ENCODE measurements around the gene FAM174C. TPM values are rescaled to one million over a fixed set of nuclear protein-coding genes. Genes with fewer than 3 reads are reported as not detected.

FAM174C gene
- total RNA-seq (10 to 100 TPM in 3 of 4 donors, 1 to 10 TPM in 1; 9.0 to 18.1 (median 14.0) TPM), polyA plus RNA-seq (10 to 100 TPM; 21.8 to 88.8 (median 47.6) TPM)
- long read RNA-seq, donor 1, partial matches to known transcripts: 0 of 6 reads
- long read RNA-seq, donor 1, other reads (novel, unspliced or antisense): 0 of 6 reads
- long read RNA-seq, donor 2, transcript C19orf24-201 (3 exons, 983 nt): major isoform, 6 of 9 reads
- long read RNA-seq, donor 2, partial matches to known transcripts: 0 of 9 reads
- long read RNA-seq, donor 2, other reads (novel, unspliced or antisense): 2 of 9 reads

DNA sequence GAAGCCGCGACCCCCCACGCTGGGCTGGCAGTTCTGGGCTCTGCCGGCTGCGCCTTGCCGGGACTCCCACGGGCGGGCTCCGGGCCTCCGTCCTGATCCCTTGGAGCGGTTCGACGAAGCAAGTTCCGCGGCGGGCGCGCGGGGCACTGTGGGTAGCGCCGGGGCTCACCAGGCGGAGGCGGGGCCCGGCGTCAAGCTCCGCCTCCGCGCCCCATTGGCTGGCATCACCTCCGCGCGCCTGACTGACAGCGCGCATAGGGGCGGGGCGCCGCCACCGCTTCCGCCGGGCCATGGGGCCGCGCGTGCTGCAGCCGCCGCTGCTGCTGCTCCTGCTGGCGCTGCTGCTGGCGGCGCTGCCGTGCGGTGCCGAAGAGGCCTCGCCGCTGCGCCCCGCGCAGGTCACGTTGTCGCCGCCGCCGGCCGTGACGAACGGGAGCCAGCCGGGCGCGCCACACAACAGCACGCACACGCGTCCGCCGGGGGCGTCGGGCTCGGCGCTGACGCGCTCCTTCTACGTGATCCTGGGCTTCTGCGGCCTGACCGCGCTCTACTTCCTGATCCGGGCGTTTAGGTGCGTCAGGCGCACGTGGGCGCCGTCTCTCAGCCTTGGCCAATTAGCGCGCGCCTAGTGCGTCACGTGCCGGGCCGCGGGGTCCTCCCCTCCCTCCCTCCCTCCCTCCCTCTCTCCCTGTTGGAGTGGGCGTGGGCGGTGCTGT is at the start of gene FAM174C:
Gene FAM174C, plus strand, starts transcription at position 271 of the 716 bp plus-strand sequence. Its CDS starts 20 bp downstream, at position 291.
- WGBS, 3 donors: 0 to 1% (median 0%) methylated on average over 57 to 98 of the region's 98 CpGs

GRCh38 chr19:1226227-1226518 is 49.2 kb upstream of the FAM174C start:
- ATAC-seq (no peak), DNase-seq (no peak)
- peaks cover 0 to 62% of the 10 kb centered on the region in 2 donors for H3K36me3 ChIP-seq (ENCODE audit: insufficient read depth in 1 of 2, low read depth in 1 of 2)
- intact Hi-C loops (cut with DNase I): no loop called here
- H3K4me1 ChIP-seq: peaks cover 24% of the 10 kb centered on the region
- no peaks in the 10 kb centered on the region for H3K9me3 ChIP-seq
- 90 to 94% (median 93%) methylated on average over 9 to 11 of the region's 11 CpGs for WGBS, 3 donors
- H3K4me3 ChIP-seq: no peak overlapping the region
- no peaks in the 10 kb centered on the region for H3K27me3 ChIP-seq (ENCODE audit: insufficient read depth in 3 of 3, low read length in 2 of 3)
- no peak for TF ChIP-seq CTCF (IDR thresholded peaks at IDR 0.05)
- H3K27ac ChIP-seq: no peak overlapping the region

More for the DNA sequence above, at the start of gene FAM174C:
- DNase-seq (peak; percentile 97), ATAC-seq (peak; percentile 76 to 81 (median 77))
- Histone ChIP-seq H3K4me1 (peaks cover 56% of the 10 kb centered on the region), H3K27me3 (ENCODE audit: insufficient read depth in 3 of 3, low read length in 2 of 3) (no peaks in the 10 kb centered on the region), H3K4me3 (peak within 1 kb of the TSS; percentile 87), H3K36me3 (ENCODE audit: insufficient read depth in 1 of 2, low read depth in 1 of 2) (peaks cover 8 to 81% of the 10 kb centered on the region in 2 donors), H3K27ac (peak within 1 kb of the TSS; percentile 99), H3K9me3 (no peaks in the 10 kb centered on the region)
- peak; percentile 8 for TF ChIP-seq CTCF (IDR thresholded peaks at IDR 0.05)
- intact Hi-C loops (cut with DNase I): loop anchor here (5.0 to 10.0 kb wide), 4 partner anchors 82 to 139 kb away; partner anchors contain the start of gene NDUFS7 (in 1 of the 2)

DNA sequence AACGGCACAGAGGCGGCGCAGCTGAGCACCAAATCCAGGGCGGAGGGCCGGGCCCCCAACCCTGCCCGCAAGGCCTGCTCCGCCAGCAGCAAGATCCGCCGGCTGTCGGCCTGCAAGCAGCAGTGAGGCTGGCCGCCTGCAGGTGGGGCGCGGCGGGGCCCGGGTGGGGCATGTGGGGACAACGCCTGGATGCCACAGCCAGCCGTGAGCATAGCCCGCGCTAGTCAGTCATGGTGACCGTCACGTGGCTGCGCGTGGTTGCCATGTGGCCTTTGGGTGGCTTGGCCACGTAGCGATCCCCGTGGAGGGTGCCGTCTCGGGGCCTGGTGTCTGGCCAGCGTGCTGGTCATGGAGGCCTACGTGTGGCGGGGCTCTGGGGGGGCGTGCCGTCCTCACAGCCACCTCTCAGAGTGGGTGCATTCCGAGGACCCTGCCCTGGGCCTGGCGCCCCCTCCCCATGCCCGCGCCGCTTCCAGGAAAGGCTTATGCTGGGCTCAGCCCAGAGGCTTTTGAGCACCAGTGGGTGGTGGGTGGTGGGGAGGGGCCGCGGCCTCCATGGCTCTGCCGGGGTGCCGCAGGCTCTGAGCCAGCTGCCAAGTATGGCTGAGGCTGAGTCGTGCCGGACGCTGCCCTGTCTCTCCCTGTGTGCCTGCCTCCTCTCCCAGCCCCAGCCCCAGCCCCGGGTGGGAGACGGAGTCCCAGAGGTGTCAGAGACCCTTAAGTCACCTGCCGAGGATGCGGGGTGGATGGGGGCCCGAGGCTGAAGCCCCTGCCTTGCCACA is 48.6 kb upstream of the FAM174C start:
- Histone ChIP-seq H3K36me3 (ENCODE audit: insufficient read depth in 1 of 2, low read depth in 1 of 2) (peaks cover 0 to 58% of the 10 kb centered on the region in 2 donors), H3K4me1 (peaks cover 19% of the 10 kb centered on the region), H3K27me3 (ENCODE audit: insufficient read depth in 3 of 3, low read length in 2 of 3) (no peaks in the 10 kb centered on the region), H3K27ac (no peak overlapping the region), H3K9me3 (no peaks in the 10 kb centered on the region), H3K4me3 (no peak overlapping the region)
- ATAC-seq: no peak
- WGBS, 3 donors: 86 to 94% (median 93%) methylated on average over 44 to 50 of the region's 50 CpGs
- intact Hi-C loops (cut with DNase I): no loop called here
- TF ChIP-seq CTCF (IDR thresholded peaks at IDR 0.05): no peak
- no peak for DNase-seq

DNA sequence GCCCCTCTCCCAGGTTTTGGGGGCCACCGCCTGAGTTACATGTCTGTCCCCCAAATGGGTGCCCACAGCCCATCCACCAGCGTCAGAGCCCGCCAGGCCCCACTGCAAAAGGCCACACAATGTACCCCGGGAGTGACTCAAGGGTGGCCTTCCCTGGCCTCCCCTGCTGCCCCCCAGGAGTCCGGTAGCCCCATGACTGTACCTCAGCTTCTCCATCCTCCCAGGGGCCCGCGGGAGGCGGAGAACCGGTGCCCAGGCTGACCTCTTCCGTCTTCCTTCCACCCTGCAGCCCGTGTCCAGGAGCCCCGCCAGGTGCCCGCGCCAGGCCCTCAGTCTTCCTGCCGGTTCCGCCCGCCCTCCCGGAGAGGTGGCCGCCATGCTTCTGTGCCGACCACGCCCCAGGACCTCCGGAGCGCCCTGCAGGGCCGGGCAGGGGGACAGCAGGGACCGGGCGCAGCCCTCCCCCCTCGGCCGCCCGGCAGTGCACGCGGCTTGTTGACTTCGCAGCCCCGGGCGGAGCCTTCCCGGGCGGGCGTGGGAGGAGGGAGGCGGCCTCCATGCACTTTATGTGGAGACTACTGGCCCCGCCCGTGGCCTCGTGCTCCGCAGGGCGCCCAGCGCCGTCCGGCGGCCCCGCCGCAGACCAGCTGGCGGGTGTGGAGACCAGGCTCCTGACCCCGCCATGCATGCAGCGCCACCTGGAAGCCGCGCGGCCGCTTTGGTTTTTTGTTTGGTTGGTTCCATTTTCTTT is 47.9 kb upstream of the FAM174C start:
- H3K4me1 ChIP-seq: peaks cover 11% of the 10 kb centered on the region
- no peak overlapping the region for H3K4me3 ChIP-seq
- DNase-seq: no peak
- H3K9me3 ChIP-seq: no peaks in the 10 kb centered on the region
- H3K27ac ChIP-seq: no peak overlapping the region
- no peak for TF ChIP-seq CTCF (IDR thresholded peaks at IDR 0.05)
- H3K36me3 ChIP-seq (ENCODE audit: insufficient read depth in 1 of 2, low read depth in 1 of 2): peaks cover 0 to 51% of the 10 kb centered on the region in 2 donors
- WGBS, 3 donors: 88 to 92% (median 90%) methylated on average over 47 to 56 of the region's 56 CpGs
- intact Hi-C loops (cut with DNase I): no loop called here
- no peaks in the 10 kb centered on the region for H3K27me3 ChIP-seq (ENCODE audit: insufficient read depth in 3 of 3, low read length in 2 of 3)
- ATAC-seq: no peak
